HG03571 (cell line): ENCODE measurements around the gene OR2W3.
A peak's percentile ranks its signal among the peaks of the same experiment; 100 is the strongest.

Experiments used
- ATAC-seq: cut with Tn5 transposase; IDR thresholded peaks from one replicate; pipeline ENCODE4 v1.9.1; 2021; ENCODE audit not compliant: unreplicated experiment

OR2W3 gene

GRCh38 chr1:247914941-247915662, 19.7 kb downstream of the OR2W3 start:
- no peak for ATAC-seq

DNA sequence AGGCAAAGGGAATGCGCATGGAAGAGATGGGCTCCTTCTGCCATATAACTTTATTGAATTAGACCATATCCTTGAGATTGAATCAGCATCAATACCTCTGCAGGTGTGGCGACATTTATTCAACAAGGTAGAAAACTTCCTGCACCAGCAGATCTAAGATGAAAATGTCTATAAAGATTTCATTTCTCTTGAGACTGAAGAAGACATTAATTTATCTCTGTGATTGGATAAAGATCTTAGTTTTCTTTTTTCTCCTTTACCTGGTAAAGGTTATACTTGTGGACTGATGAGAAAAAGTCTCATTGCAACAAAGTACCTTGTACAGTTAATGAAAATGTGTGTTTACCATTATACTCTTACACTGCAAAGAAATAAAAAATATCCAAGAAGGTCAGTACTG, 24.6 kb downstream of the OR2W3 start, which contains the start of gene OR2T8:
OR2T8 (plus strand) TSS at position 301 of the 400 bp plus-strand sequence. CDS start 766 bp downstream, outside the sequence.
- ATAC-seq: no peak

GRCh38 chr1:247923941-247924340, 28.6 kb downstream of the OR2W3 start:
- no peak for ATAC-seq

DNA sequence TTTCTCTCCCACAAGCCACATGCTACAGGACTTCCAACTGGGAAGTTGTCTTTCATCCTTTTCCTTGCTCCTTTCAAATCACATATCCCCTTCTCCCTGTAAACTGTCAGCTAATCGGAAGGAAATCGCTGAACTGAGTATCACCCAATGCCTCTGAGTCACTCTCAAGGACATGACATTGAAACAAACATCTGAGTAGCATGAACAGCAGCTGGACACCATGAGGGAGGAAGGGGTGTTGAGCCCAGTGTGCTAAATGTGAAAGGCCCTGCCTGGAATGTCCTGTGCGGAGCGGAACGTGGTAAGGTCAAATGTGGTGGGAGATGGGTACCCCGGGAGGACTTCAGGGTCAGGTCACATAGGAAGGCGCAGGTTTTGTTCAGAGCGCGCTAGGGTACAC, 29.5 kb downstream of the OR2W3 start, which contains the start of gene OR2AJ1:
OR2AJ1 (plus strand) TSS at position 22 of the 400 bp plus-strand sequence. CDS start 8,880 bp downstream, outside the sequence.
- no peak for ATAC-seq

- ATAC-seq: no peak
Observed at GRCh38 chr1:247933989-247934388, 38.6 kb downstream of the OR2W3 start.

DNA sequence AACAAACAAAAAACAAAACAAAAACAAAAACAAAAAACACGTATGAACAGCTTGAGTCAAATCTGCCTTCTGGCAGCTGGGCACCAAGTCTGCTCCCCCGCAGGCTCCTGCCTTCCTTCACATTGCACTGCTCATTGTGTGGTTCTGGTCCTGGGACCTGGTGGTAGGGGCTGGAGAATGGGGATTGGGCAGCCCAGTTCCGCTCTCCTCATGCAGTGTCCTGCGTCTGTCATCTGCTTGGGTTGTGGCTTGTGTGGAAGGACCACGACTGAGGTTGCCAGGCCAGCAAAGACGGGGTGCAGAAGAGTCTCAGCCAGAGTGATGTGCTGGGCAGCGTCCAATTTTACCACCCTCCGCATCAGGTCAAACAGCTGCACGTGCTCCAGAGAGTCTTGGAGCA, 40.4 kb downstream of the OR2W3 start:
- no peak for ATAC-seq

- no peak for ATAC-seq
Observed at GRCh38 chr1:247936415-247936814, 41.0 kb downstream of the OR2W3 start.

DNA sequence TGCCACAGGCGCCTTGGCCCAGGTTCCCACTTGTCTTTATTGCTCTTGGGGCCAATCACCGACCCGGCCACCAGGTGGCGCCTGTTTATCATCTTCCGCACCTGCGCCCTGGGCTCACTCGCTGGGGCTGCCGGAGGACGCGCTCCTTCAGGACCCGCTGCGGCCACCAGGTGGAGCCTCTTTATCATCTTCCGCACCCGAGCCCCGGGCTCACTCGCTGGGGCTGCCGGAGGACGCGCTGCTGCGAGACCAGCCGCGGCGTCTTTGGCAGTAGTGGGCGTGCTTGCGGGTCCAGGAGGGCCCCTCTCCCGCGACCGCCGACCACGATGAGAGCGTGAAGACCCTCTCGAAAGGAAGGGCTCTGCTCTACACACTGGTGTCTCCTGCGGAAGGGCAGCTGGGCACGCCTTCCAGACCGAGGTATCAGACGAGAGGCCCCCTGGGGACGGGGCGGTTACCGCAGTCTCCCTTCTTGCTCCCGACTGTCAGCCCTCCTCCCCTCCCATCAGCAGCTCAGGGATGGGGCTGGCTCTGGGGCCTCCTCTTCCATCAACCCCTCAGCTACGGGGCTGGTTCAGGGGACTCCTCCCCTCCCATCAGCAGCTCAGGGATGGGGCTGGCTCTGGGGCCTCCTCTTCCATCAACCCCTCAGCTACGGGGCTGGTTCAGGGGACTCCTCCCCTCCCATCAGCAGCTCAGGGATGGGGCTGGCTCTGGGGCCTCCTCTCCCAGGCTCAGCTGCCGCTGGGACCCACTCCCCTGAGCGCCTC, 41.8 kb downstream of the OR2W3 start:
- peak; percentile 100 for ATAC-seq

DNA sequence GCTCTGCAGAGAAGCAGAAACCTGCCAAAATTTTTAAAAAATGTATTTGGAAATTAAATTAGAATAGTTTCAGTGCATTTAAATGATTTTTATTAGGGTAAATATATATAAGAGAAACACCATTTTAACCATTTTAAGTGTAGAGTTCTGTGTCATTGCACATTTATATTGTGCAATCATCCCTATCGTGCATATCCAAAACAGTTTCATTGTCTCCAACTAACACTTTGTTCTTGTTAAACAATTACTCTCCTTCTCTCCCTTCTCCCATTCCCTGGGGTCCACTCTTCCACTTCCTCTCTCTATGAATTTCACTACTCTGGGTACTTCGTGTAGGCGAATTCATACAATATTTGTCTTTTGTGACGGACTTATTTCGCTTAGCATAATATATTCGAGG, 47.2 kb downstream of the OR2W3 start:
- ATAC-seq: no peak
